ENCODE data around the gene RIPK4. TPM values are rescaled to one million over a fixed set of nuclear protein-coding genes. Genes with fewer than 3 reads are reported as not detected.

Gene RIPK4
- total and polyA plus RNA-seq, 9 donors: 0.08 to 12.4 (median 0.90) TPM

DNA sequence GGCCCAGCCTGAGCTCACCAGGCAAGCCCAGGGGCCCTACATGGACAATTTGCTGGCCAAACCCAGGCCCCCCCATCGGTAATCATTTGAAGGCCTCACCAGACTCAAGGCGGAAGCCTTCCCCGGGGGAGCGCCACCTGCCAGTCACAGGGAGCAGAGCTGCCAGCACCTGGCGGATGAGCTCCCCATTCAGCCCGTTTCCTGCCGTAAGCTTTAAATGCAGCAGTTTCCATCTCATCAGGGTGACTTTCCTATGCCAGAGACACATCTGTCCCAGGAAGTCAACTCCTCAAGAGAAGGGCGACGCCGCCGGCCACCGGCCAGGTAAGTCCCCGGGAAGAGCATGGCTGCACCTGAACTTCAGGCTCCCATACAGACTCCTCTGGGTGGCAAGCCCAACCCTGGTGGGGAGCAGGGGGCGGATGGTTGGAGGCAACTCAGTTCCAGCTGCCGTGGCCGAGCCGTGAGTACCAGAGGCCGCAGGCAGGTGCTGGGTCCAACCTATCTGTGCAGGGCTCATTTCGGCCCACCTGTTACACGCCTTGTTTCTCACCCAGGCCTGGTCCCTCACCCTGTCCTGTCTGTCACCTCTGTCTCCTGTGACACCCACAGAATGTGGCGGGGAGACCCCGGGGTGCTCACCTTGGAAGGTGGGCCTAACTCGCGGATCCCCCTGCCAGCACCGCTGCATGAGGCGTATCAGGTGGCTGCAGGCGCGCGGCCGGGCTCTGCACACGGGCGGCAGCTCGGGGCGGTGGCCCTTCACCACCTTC lies 20.7 kb downstream of the RIPK4 start:
- no peak overlapping the region for H3K27ac ChIP-seq
- H3K9me3 ChIP-seq: no peaks in the 10 kb centered on the region
- no peak overlapping the region for H3K4me3 ChIP-seq
- no peaks in the 10 kb centered on the region for H3K36me3 ChIP-seq
- TF ChIP-seq POLR2A (IDR thresholded peaks at IDR 0.05): no peak
- no peak for TF ChIP-seq EP300 (IDR thresholded peaks at IDR 0.05)
- TF ChIP-seq, protein P1, sequence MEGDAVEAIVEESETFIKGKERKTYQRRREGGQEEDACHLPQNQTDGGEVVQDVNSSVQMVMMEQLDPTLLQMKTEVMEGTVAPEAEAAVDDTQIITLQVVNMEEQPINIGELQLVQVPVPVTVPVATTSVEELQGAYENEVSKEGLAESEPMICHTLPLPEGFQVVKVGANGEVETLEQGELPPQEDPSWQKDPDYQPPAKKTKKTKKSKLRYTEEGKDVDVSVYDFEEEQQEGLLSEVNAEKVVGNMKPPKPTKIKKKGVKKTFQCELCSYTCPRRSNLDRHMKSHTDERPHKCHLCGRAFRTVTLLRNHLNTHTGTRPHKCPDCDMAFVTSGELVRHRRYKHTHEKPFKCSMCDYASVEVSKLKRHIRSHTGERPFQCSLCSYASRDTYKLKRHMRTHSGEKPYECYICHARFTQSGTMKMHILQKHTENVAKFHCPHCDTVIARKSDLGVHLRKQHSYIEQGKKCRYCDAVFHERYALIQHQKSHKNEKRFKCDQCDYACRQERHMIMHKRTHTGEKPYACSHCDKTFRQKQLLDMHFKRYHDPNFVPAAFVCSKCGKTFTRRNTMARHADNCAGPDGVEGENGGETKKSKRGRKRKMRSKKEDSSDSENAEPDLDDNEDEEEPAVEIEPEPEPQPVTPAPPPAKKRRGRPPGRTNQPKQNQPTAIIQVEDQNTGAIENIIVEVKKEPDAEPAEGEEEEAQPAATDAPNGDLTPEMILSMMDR (IDR thresholded peaks at IDR 0.05): no peak
- no peaks in the 10 kb centered on the region for H3K27me3 ChIP-seq
- DNase-seq: no peak
- no peaks in the 10 kb centered on the region for H3K4me1 ChIP-seq (ENCODE audit: insufficient read depth)
- intact Hi-C loops (cut with DNase I): loop anchor here in 1 of 4 donors (10.0 kb wide), 1 partner anchor 81 kb away; no protein-coding TSS in a partner anchor
- 91 to 95% (median 92%) methylated on average over 31 to 34 of the region's 34 CpGs for WGBS, 3 donors

DNA sequence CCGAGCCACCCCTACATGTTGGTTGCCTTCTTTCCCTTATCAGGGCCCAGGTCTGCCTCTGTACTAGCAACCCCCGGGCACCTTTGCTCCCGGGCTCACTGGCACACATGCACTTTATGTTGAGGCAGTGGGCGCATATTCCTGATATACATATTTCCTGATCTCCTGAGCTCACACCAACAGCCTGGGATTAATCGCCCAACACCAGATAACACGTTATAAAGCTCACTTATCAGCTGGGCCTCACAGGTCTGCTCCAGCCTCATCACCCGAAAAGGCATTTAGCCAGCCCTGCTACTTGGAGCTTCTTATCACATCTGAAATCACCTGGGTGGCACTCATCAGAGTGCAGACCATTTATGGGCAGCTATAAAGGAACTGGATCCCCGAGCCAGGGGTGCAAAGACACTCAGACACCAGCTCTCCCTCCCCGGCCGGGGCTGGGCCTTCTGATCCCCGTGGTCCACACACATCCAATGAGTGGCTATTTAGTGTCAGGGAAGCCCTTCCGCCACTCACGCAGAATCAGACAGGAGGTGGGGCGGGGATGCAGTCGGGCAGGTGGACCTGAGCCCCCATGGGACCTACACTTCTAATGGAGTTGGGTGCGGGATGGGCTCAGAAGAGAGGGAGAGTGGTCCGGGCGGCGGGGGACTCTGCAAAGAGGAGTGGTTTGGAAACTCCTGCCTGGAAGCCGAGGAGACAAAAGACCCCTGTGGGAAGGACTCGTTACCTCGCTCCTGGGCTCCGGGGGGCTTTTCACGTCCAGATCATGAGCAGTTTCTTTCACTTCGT lies 21.6 kb downstream of the RIPK4 start:
- no peak overlapping the region for H3K4me3 ChIP-seq
- TF ChIP-seq EP300 (IDR thresholded peaks at IDR 0.05) (no peak), POLR2A (IDR thresholded peaks at IDR 0.05) (no peak)
- TF ChIP-seq, protein P1 (IDR thresholded peaks at IDR 0.05): no peak
- no peak for DNase-seq
- no peaks in the 10 kb centered on the region for H3K27me3 ChIP-seq
- intact Hi-C loops (cut with DNase I): loop anchor here in 1 of 4 donors (10.0 kb wide), 1 partner anchor 80 kb away; no protein-coding TSS in a partner anchor
- no peak overlapping the region for H3K27ac ChIP-seq
- no peaks in the 10 kb centered on the region for H3K9me3 ChIP-seq
- WGBS, 3 donors: 83 to 85% (median 85%) methylated on average over 25 of the region's 25 CpGs
- no peaks in the 10 kb centered on the region for H3K4me1 ChIP-seq (ENCODE audit: insufficient read depth)
- H3K36me3 ChIP-seq: no peaks in the 10 kb centered on the region

DNA sequence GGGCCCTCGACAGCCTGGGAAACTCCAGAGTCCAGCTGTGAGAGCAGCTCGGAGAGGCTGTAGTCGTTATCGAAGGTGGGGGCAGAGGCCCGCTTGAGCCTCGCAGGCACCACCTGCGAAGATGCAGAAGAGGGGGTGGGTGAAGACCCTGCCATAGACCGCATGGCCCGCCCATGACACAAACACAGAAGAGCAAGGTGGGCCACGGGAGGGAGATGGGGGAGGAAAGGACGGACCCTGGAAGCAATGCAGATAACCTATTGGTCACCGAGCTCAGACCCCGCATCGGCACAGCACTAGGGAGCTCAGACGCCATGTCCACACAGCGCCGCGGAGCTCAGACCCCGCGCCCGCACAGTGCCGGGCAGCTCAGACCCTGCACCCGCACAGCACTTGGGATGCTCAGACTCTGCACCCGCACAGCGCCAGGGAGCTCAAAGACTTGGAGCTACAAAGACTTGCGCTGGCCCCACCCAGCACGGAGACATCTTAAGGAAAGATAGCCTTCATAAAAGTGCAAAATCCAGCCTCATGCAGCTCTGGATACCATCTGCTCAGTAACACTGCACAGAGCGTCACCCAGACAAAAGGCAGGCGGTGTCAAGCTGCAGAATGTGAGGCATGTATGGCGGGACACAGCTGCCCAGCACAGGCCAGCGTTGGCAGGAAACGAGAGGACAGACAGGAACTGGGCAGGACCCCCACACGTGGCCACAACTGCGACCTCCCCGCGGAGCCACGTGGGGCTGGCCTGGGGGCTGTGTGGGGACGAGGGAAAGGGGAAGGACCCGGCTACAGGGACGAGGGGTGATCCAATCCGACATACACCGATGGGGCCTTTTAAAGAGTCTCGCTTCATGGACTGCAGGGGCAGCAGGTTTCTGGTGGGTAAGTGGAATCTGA lies 22.6 kb downstream of the RIPK4 start:
- no peak overlapping the region for H3K4me3 ChIP-seq
- TF ChIP-seq EP300 (IDR thresholded peaks at IDR 0.05): no peak
- TF ChIP-seq POLR2A (IDR thresholded peaks at IDR 0.05): no peak
- TF ChIP-seq, protein P1 (IDR thresholded peaks at IDR 0.05): no peak
- H3K27me3 ChIP-seq: no peaks in the 10 kb centered on the region
- no peak for DNase-seq
- intact Hi-C loops (cut with DNase I): loop anchor here in 1 of 4 donors (10.0 kb wide), 1 partner anchor 79 kb away; no protein-coding TSS in a partner anchor
- H3K4me1 ChIP-seq (ENCODE audit: insufficient read depth): no peaks in the 10 kb centered on the region
- WGBS, 3 donors: 72 to 76% (median 74%) methylated on average over 38 to 43 of the region's 43 CpGs
- no peak overlapping the region for H3K27ac ChIP-seq
- no peaks in the 10 kb centered on the region for H3K9me3 ChIP-seq
- no peaks in the 10 kb centered on the region for H3K36me3 ChIP-seq

Data from ovary (tissue), 9 donors.